Stimulated activated effector memory CD8-positive, alpha-beta T cell treated with anti-CD3 and anti-CD28 coated beads, Interleukin-12 subunit alpha, Interleukin-12 subunit beta, amount 100 ng/mL, for 72 hours (primary cell): ENCODE data around the gene FUT9.
"Not testable (repeated sequence)": the region's sequence is repeated elsewhere in the genome, so short reads cannot be mapped to it uniquely, and the experiment has no call there.

ENCODE experiments used
- ATAC-seq: fragments of 150-1000 bp; cut with Tn5 transposase; 2 replicates; pipeline ENCODE4 v1.10.0; 2021
- DNase-seq, 2 donors: peaks; one replicate each; pipeline ENCODE4 v3.0.0; 2021 to 2022; ENCODE audit warnings: low spot score in 2 of 2
- H3K27ac Mint-ChIP-seq: one replicate; pipeline ENCODE4 v1.8.0; 2022; ENCODE audit warnings: mild to moderate bottlenecking, mixed read lengths
- H3K36me3 Mint-ChIP-seq: one replicate; pipeline ENCODE4 v1.8.0; 2022; ENCODE audit warnings: mild to moderate bottlenecking, mixed read lengths
- H3K4me1 Mint-ChIP-seq: one replicate; pipeline ENCODE4 v1.8.0; 2022; ENCODE audit warnings: mixed read lengths
- H3K4me3 Mint-ChIP-seq: one replicate; pipeline ENCODE4 v1.8.0; 2022; ENCODE audit warnings: mild to moderate bottlenecking, mixed read lengths
- H3K9me3 Mint-ChIP-seq: one replicate; pipeline ENCODE4 v1.8.0; 2022; ENCODE audit warnings: mixed read lengths

Gene FUT9

GRCh38 chr6:96249755-96250154 lies 234.0 kb downstream of the FUT9 start:
- Mint-ChIP-seq H3K4me3 (no peak overlapping the region), H3K4me1 (no peaks in the 10 kb centered on the region), H3K27ac (no peak overlapping the region), H3K9me3 (no peaks in the 10 kb centered on the region), H3K36me3 (no peaks in the 10 kb centered on the region)
- DNase-seq (no peak), ATAC-seq (no peak)

GRCh38 chr6:96257751-96258150 lies 242.0 kb downstream of the FUT9 start:
- ATAC-seq (no peak), DNase-seq (no peak)
- Mint-ChIP-seq H3K36me3 (no peaks in the 10 kb centered on the region), H3K4me3 (no peak overlapping the region), H3K27ac (no peak overlapping the region), H3K9me3 (no peaks in the 10 kb centered on the region), H3K4me1 (no peaks in the 10 kb centered on the region)

DNA sequence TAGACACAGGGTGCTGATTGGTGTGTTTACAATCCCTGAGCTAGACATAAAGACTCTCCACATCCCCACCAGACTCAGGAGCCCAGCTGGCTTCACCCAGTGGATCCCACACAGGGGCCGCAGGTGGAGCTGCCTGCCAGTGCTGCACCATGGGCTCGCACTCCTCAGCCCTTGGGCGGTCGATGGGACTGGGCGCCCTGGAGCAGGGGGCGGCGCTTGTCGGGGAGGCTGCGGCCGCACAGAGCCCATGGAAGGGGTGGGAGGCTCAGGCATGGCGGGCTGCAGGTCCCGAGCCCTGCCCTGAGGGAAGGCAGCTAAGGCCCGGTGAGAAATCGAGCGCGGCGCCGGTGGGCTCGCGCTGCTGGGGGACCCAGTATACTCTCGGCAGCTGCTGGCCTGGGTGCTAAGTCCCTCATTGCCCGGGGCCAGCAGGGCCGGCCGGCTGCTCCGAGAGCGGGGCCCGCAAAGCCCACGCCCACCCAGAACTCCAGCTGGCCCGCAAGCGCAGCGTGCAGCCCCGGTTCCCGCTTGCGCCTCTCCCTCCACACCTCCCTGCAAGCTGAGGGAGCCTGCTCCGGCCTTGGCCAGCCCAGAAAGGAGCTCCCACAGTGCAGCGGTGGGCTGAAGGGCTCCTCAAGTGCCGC lies 245.1 kb downstream of the FUT9 start:
- H3K27ac Mint-ChIP-seq, H3K4me1 Mint-ChIP-seq, ATAC-seq, H3K9me3 Mint-ChIP-seq, H3K36me3 Mint-ChIP-seq, H3K4me3 Mint-ChIP-seq, DNase-seq: not testable (repeated sequence)
